ENCODE data around the gene GPR146.

DNA sequence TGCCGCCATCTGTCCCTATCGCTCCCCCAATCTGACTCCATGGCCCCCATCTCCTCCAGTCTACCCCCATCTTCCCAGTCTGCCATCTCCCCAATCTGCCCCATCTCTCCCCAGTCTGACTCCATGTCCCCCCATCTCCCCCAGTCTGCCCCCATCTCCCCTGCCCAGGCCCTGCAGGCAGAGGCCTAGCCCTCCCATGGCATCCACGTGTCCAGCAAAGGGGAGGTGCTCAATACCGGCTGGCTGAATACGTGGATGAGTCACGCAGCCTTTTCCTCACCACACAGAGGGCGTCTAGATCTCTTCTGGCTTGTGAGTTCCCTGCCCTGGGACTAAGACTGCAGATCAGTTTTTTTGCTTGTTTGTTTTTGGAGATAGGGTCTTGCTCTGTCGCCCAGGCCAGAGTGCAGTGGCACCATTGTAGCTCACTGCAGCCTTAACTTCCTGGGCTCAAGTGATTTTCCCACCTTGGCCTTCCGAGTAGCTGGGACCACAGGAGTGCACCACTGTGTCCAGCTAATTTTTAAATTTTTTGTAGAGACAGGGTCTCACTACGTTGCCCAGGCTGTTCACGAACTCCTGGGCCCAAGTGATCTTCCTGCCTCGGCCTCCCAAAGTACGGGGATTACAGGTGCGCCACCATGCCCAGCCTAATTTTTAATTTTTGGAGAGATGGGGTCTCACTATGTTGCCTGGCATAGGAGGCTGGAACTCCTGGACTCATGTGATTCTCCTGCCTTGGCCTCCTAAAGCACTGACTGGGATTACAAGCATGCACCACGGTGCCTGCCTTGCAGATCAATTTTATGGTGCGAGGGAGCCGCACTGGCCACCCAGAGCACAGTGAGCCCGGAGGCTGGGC, 15.3 kb upstream of the GPR146 start:
- no peak for TF ChIP-seq POLR2A (IDR thresholded peaks at IDR 0.05)
- TF ChIP-seq, protein P1, sequence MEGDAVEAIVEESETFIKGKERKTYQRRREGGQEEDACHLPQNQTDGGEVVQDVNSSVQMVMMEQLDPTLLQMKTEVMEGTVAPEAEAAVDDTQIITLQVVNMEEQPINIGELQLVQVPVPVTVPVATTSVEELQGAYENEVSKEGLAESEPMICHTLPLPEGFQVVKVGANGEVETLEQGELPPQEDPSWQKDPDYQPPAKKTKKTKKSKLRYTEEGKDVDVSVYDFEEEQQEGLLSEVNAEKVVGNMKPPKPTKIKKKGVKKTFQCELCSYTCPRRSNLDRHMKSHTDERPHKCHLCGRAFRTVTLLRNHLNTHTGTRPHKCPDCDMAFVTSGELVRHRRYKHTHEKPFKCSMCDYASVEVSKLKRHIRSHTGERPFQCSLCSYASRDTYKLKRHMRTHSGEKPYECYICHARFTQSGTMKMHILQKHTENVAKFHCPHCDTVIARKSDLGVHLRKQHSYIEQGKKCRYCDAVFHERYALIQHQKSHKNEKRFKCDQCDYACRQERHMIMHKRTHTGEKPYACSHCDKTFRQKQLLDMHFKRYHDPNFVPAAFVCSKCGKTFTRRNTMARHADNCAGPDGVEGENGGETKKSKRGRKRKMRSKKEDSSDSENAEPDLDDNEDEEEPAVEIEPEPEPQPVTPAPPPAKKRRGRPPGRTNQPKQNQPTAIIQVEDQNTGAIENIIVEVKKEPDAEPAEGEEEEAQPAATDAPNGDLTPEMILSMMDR (IDR thresholded peaks at IDR 0.05) = no peak
- TF ChIP-seq EP300 (IDR thresholded peaks at IDR 0.05) = no peak
